Neural progenitor cell (in vitro differentiated cells): Measurements from ENCODE around the gene HTD2.

Source experiments
- CTCF ChIP-seq: fragments of 200-600 bp; sonication (generic); IDR thresholded peaks from 2 replicates; pipeline ENCODE4 v1.5.1; 2017; ENCODE audit warnings: antibody characterized with exemption, mild to moderate bottlenecking
- EZH2 ChIP-seq: fragments of 200-600 bp; sonication (generic); IDR thresholded peaks from 2 replicates; pipeline ENCODE4 v1.6.1; 2017; ENCODE audit warnings: antibody characterized with exemption, mild to moderate bottlenecking, moderate library complexity
- EZH2phosphoT487 ChIP-seq: fragments of 200-600 bp; sonication (generic); IDR thresholded peaks from 2 replicates; pipeline ENCODE4 v1.6.1; 2017; ENCODE audit warnings: antibody characterized with exemption

GRCh38 chr3:58260261-58260731 lies 46.0 kb upstream of the HTD2 start:
- TF ChIP-seq CTCF (no peak), EZH2 (no peak), EZH2phosphoT487 (no peak)
